KMS-11 (cell line): ENCODE data around the gene GPR173.

Experiments used
- H2AFZ ChIP-seq: fragments of 200-600 bp; sonication (generic); 2 replicates; pipeline ENCODE4 v1.6.1; 2016; ENCODE audit warnings: antibody characterized with exemption, mixed run types, low read depth
- H3K27ac ChIP-seq: fragments of 200-600 bp; sonication (generic); 2 replicates; pipeline ENCODE4 v1.6.1; 2016; ENCODE audit warnings: mild to moderate bottlenecking, mixed run types
- H3K27me3 ChIP-seq: fragments of 200-600 bp; sonication (generic); 2 replicates; pipeline ENCODE4 v1.6.1; 2017; ENCODE audit warnings: mild to moderate bottlenecking, low read depth, mixed run types, moderate library complexity; ENCODE audit not compliant: insufficient read depth
- H3K36me3 ChIP-seq: fragments of 200-600 bp; sonication (generic); 2 replicates; pipeline ENCODE4 v1.6.1; 2017; ENCODE audit warnings: mild to moderate bottlenecking, mixed run types; ENCODE audit not compliant: insufficient read depth
- H3K4me1 ChIP-seq: fragments of 200-600 bp; sonication (generic); 2 replicates; pipeline ENCODE4 v1.6.1; 2016; ENCODE audit warnings: mild to moderate bottlenecking, low read depth, mixed run types; ENCODE audit not compliant: poor library complexity, severe bottlenecking
- H3K4me2 ChIP-seq: fragments of 200-600 bp; sonication (generic); 2 replicates; pipeline ENCODE4 v1.7.0; 2016; ENCODE audit warnings: mild to moderate bottlenecking, mixed run types
- H3K4me3 ChIP-seq: fragments of 200-600 bp; sonication (generic); IDR thresholded peaks from 2 replicates; pipeline ENCODE4 v1.6.1; 2017; ENCODE audit warnings: low read depth, low read length, mixed read lengths; ENCODE audit not compliant: insufficient read depth
- H3K79me2 ChIP-seq: fragments of 200-600 bp; sonication (generic); 2 replicates; pipeline ENCODE4 v1.6.1; 2016; ENCODE audit warnings: low read depth, mixed run types; ENCODE audit not compliant: insufficient read depth
- H3K9ac ChIP-seq: fragments of 200-600 bp; sonication (generic); 2 replicates; pipeline ENCODE4 v1.6.1; 2016; ENCODE audit warnings: mild to moderate bottlenecking, mixed run types
- H4K20me1 ChIP-seq: fragments of 200-600 bp; sonication (generic); 2 replicates; pipeline ENCODE4 v1.6.1; 2016; ENCODE audit warnings: mild to moderate bottlenecking, mixed run types; ENCODE audit not compliant: insufficient read depth
- CTCF ChIP-seq: fragments of 200-600 bp; sonication (generic); conservative IDR thresholded peaks from 2 replicates; pipeline ENCODE4 v1.6.1; 2017; ENCODE audit warnings: low read depth, mild to moderate bottlenecking, antibody characterized with exemption, low read length, moderate library complexity, mixed read lengths

The GPR173 gene

GRCh38 chrX:53049127-53049517 is 533 bp downstream of the GPR173 start:
- Histone ChIP-seq H2AFZ (no peak overlapping the region), H3K27me3 (no peaks in the 10 kb centered on the region), H3K79me2 (no peaks in the 10 kb centered on the region), H3K27ac (no peak overlapping the region), H4K20me1 (no peaks in the 10 kb centered on the region), H3K36me3 (no peaks in the 10 kb centered on the region), H3K4me2 (no peak overlapping the region), H3K4me3 (no peak overlapping the region), H3K9ac (no peak overlapping the region), H3K4me1 (no peaks in the 10 kb centered on the region)
- no peak for TF ChIP-seq CTCF

- Histone ChIP-seq H3K4me3 (no peak overlapping the region), H4K20me1 (no peaks in the 10 kb centered on the region), H3K79me2 (no peaks in the 10 kb centered on the region), H3K27ac (no peak overlapping the region), H3K4me2 (no peak overlapping the region), H3K36me3 (no peaks in the 10 kb centered on the region), H2AFZ (no peak overlapping the region), H3K4me1 (no peaks in the 10 kb centered on the region), H3K27me3 (no peaks in the 10 kb centered on the region), H3K9ac (no peak overlapping the region)
- TF ChIP-seq CTCF, result no peak
Observed at GRCh38 chrX:53050841-53051240, 2.3 kb downstream of the GPR173 start.

GRCh38 chrX:53055244-53055849 is 6.8 kb downstream of the GPR173 start:
- Histone ChIP-seq H3K27ac (no peak overlapping the region), H3K9ac (no peak overlapping the region), H3K4me2 (no peak overlapping the region), H3K27me3 (no peaks in the 10 kb centered on the region), H2AFZ (no peak overlapping the region), H3K4me3 (no peak overlapping the region), H3K79me2 (no peaks in the 10 kb centered on the region), H3K4me1 (no peaks in the 10 kb centered on the region), H4K20me1 (no peaks in the 10 kb centered on the region), H3K36me3 (no peaks in the 10 kb centered on the region)
- no peak for TF ChIP-seq CTCF

GRCh38 chrX:53056292-53056691 is 7.7 kb downstream of the GPR173 start:
- Histone ChIP-seq H3K4me3 (no peak overlapping the region), H3K9ac (no peak overlapping the region), H3K27me3 (no peaks in the 10 kb centered on the region), H3K4me1 (no peaks in the 10 kb centered on the region), H2AFZ (no peak overlapping the region), H3K36me3 (no peaks in the 10 kb centered on the region), H3K4me2 (no peak overlapping the region), H3K27ac (no peak overlapping the region), H3K79me2 (no peaks in the 10 kb centered on the region), H4K20me1 (no peaks in the 10 kb centered on the region)
- no peak for TF ChIP-seq CTCF
